DOHH2 (cell line): ENCODE data around the gene CDH4.

Experiments
- H3F3A ChIP-seq: fragments of 200-600 bp; sonication (generic), shearing (Covaris generic); 2 replicates; pipeline ENCODE4 v1.6.0; 2016; ENCODE audit warnings: antibody characterized with exemption, mild to moderate bottlenecking; ENCODE audit not compliant: control insufficient read depth, insufficient read depth
- H3K27ac ChIP-seq: fragments of 200-600 bp; sonication (generic); 2 replicates; pipeline ENCODE4 v1.5.1; 2014; ENCODE audit warnings: low read depth, mild to moderate bottlenecking, low read length, moderate library complexity
- H3K27me3 ChIP-seq: fragments of 200-600 bp; sonication (generic); 2 replicates; pipeline ENCODE4 v1.6.1; 2014; ENCODE audit warnings: mild to moderate bottlenecking, low read length, mixed read lengths; ENCODE audit not compliant: control insufficient read depth
- H3K36me3 ChIP-seq: fragments of 200-600 bp; sonication (generic); 2 replicates; pipeline ENCODE4 v1.6.1; 2014; ENCODE audit warnings: mild to moderate bottlenecking, low read length, moderate library complexity, mixed read lengths; ENCODE audit not compliant: control insufficient read depth
- H3K4me1 ChIP-seq: fragments of 200-600 bp; sonication (generic); 2 replicates; pipeline ENCODE4 v1.6.1; 2014; ENCODE audit warnings: mild to moderate bottlenecking, low read length, mixed read lengths; ENCODE audit not compliant: control insufficient read depth
- H3K4me2 ChIP-seq: fragments of 200-600 bp; sonication (generic); 2 replicates; pipeline ENCODE4 v1.6.0; 2014; ENCODE audit warnings: mild to moderate bottlenecking, low read length, moderate library complexity
- H3K4me3 ChIP-seq: fragments of 200-600 bp; sonication (generic); 2 replicates; pipeline ENCODE4 v1.5.1; 2014; ENCODE audit warnings: mild to moderate bottlenecking, low read length, mixed read lengths
- H3K79me2 ChIP-seq: fragments of 200-600 bp; sonication (generic); 2 replicates; pipeline ENCODE4 v1.6.1; 2014; ENCODE audit warnings: mild to moderate bottlenecking, low read length, mixed read lengths; ENCODE audit not compliant: control insufficient read depth
- H3K9me2 ChIP-seq: fragments of 200-600 bp; sonication (generic); replicated peaks from 2 replicates; pipeline ENCODE4 v1.6.1; 2014; ENCODE audit warnings: mild to moderate bottlenecking, low read length, mixed read lengths; ENCODE audit not compliant: control insufficient read depth
- H3K9me3 ChIP-seq: fragments of 200-600 bp; sonication (generic); 2 replicates; pipeline ENCODE4 v1.6.1; 2014; ENCODE audit warnings: antibody characterized with exemption, low read length, mixed read lengths; ENCODE audit not compliant: control insufficient read depth, insufficient read depth
- H4K20me1 ChIP-seq: fragments of 200-600 bp; sonication (generic); 2 replicates; pipeline ENCODE4 v1.6.0; 2014; ENCODE audit warnings: low read depth, mild to moderate bottlenecking, antibody characterized with exemption, low read length, moderate library complexity; ENCODE audit not compliant: control insufficient read depth, insufficient read depth
- EZH2phosphoT487 ChIP-seq: fragments of 200-600 bp; sonication (generic); IDR thresholded peaks from 2 replicates; pipeline ENCODE4 v1.6.1; 2017; ENCODE audit warnings: borderline replicate concordance, mild to moderate bottlenecking, antibody characterized with exemption, low read length, moderate library complexity, mixed read lengths
- TF ChIP-seq, protein P1 (sequence below): fragments of 200-600 bp; sonication (generic); IDR thresholded peaks from one replicate; pipeline ENCODE4 v1.5.1; 2014; ENCODE audit warnings: antibody characterized with exemption, mild to moderate bottlenecking, low read depth, low read length; ENCODE audit not compliant: poor library complexity, severe bottlenecking

CDH4 gene

GRCh38 chr20:61249626-61250025 lies 2.4 kb upstream of the CDH4 start:
- Histone ChIP-seq H4K20me1 (no peaks in the 10 kb centered on the region), H3K4me1 (no peaks in the 10 kb centered on the region), H3K4me3 (no peak overlapping the region), H3K27ac (no peak overlapping the region), H3K9me2 (no peaks in the 10 kb centered on the region), H3K79me2 (no peaks in the 10 kb centered on the region), H3K27me3 (no peaks in the 10 kb centered on the region), H3K4me2 (no peak overlapping the region), H3K36me3 (no peaks in the 10 kb centered on the region), H3K9me3 (no peaks in the 10 kb centered on the region), H3F3A (no peaks in the 10 kb centered on the region)
- no peak for TF ChIP-seq EZH2phosphoT487
- TF ChIP-seq, protein P1, sequence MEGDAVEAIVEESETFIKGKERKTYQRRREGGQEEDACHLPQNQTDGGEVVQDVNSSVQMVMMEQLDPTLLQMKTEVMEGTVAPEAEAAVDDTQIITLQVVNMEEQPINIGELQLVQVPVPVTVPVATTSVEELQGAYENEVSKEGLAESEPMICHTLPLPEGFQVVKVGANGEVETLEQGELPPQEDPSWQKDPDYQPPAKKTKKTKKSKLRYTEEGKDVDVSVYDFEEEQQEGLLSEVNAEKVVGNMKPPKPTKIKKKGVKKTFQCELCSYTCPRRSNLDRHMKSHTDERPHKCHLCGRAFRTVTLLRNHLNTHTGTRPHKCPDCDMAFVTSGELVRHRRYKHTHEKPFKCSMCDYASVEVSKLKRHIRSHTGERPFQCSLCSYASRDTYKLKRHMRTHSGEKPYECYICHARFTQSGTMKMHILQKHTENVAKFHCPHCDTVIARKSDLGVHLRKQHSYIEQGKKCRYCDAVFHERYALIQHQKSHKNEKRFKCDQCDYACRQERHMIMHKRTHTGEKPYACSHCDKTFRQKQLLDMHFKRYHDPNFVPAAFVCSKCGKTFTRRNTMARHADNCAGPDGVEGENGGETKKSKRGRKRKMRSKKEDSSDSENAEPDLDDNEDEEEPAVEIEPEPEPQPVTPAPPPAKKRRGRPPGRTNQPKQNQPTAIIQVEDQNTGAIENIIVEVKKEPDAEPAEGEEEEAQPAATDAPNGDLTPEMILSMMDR = no peak

DNA sequence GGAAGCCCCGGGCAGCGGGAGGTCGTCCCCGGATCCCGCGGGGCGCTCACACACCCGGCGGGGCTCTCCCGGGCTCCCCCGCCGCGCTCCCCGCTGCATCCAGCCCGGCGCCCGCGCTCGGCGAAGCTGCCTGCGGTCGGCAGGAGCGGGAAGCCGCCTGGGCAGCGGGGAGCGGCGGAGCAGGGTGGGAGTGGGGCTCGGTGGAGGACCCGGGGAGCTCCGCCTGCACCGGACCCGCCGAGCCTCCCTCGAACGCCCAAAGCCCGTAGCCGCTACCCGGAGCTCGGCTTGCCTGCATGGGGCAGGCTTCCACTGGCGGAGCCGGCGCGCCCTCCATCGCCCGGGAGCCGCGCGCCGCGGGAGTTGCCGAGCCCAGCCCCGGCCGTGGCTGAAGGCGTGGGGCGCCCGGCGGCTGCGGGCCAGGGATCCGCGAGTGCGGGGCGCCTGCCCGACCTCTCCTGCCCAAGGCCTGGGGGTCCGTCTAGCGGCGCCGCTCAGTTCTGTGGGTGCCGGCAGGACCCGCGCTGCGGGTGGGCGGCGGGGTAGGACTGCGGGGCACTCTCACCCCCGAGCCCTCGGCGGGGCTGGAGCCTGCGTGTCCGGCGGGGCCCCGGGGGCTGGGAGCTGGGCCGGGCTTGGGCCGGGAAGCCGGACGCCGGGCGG lies 671 bp downstream of the CDH4 start:
- Histone ChIP-seq H3K79me2 (no peaks in the 10 kb centered on the region), H3K4me3 (no peak overlapping the region), H3K4me2 (no peak overlapping the region), H3K27me3 (no peaks in the 10 kb centered on the region), H3K9me2 (no peaks in the 10 kb centered on the region), H3F3A (no peaks in the 10 kb centered on the region), H4K20me1 (no peaks in the 10 kb centered on the region), H3K9me3 (no peaks in the 10 kb centered on the region), H3K4me1 (no peaks in the 10 kb centered on the region), H3K27ac (no peak overlapping the region), H3K36me3 (no peaks in the 10 kb centered on the region)
- TF ChIP-seq EZH2phosphoT487 = no peak
- TF ChIP-seq, protein P1 = no peak

DNA sequence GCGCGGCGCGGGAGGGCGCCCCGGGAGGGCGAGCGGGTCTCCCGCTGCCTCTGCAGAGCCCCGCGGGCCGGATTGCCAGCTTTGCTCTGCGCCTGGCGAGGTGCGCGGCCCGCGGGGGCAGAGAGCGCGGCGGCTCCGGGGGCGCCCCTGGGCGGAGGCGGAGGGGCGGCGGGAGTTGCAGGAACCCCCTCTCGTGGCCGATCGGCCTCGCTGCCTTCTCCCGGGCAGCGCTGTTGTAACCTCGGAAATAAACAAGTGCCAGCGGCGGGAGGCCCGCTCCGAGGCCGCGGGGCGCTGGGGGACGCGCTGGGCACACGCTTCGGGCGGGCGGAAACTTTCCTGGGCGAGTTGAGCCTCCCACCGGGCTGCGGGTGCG lies 1.2 kb downstream of the CDH4 start:
- H3K9me3 ChIP-seq = no peaks in the 10 kb centered on the region
- TF ChIP-seq, protein P1 = no peak
- no peak for TF ChIP-seq EZH2phosphoT487
- no peaks in the 10 kb centered on the region for H3K79me2 ChIP-seq
- H3K4me3 ChIP-seq = no peak overlapping the region
- no peaks in the 10 kb centered on the region for H3K4me1 ChIP-seq
- no peaks in the 10 kb centered on the region for H4K20me1 ChIP-seq
- H3K4me2 ChIP-seq = no peak overlapping the region
- no peaks in the 10 kb centered on the region for H3F3A ChIP-seq
- H3K9me2 ChIP-seq = no peaks in the 10 kb centered on the region
- no peaks in the 10 kb centered on the region for H3K36me3 ChIP-seq
- H3K27me3 ChIP-seq = no peaks in the 10 kb centered on the region
- H3K27ac ChIP-seq = no peak overlapping the region
